Measurements from ENCODE around the gene DAZ1.
"Not testable (repeated sequence)": the region's sequence is repeated elsewhere in the genome, so short reads cannot be mapped to it uniquely, and the experiment has no call there.

DAZ1 gene, protein sequence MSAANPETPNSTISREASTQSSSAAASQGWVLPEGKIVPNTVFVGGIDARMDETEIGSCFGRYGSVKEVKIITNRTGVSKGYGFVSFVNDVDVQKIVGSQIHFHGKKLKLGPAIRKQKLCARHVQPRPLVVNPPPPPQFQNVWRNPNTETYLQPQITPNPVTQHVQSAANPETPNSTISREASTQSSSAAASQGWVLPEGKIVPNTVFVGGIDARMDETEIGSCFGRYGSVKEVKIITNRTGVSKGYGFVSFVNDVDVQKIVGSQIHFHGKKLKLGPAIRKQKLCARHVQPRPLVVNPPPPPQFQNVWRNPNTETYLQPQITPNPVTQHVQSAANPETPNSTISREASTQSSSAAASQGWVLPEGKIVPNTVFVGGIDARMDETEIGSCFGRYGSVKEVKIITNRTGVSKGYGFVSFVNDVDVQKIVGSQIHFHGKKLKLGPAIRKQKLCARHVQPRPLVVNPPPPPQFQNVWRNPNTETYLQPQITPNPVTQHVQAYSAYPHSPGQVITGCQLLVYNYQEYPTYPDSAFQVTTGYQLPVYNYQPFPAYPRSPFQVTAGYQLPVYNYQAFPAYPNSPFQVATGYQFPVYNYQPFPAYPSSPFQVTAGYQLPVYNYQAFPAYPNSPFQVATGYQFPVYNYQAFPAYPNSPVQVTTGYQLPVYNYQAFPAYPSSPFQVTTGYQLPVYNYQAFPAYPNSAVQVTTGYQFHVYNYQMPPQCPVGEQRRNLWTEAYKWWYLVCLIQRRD

DNA sequence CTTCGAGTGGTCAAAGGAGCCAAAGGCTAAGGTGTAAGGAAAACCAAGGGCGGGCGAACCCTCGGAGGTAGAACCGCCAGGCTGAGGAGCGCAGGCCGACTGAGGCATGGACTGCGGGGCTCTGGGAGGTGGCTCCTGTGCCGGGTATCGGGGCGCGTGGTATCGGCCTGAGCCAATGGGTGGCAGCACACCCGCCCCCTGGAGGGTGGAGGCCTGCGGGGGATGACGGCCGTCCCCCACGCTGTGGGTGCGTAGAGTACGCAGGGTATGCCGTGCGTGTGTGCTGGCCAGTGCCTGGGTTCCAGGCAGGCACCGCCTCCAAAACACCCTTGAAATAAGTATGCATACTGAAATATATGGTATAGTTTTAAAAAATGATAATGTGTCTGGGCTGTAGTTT lies at the start of gene DAZ1:
Gene DAZ1, minus strand, starts transcription at position 101 of the 400 bp plus-strand sequence. CDS start 208 bp downstream, outside the sequence.
- DNase-seq: not testable (repeated sequence)

DNA sequence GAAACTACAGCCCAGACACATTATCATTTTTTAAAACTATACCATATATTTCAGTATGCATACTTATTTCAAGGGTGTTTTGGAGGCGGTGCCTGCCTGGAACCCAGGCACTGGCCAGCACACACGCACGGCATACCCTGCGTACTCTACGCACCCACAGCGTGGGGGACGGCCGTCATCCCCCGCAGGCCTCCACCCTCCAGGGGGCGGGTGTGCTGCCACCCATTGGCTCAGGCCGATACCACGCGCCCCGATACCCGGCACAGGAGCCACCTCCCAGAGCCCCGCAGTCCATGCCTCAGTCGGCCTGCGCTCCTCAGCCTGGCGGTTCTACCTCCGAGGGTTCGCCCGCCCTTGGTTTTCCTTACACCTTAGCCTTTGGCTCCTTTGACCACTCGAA lies 20.4 kb upstream of the DAZ1 start, which contains the start of gene DAZ2:
Gene DAZ2, plus strand, starts transcription at position 301 of the 400 bp plus-strand sequence. CDS start 208 bp downstream, outside the sequence.
- not testable (repeated sequence) for DNase-seq

DNA sequence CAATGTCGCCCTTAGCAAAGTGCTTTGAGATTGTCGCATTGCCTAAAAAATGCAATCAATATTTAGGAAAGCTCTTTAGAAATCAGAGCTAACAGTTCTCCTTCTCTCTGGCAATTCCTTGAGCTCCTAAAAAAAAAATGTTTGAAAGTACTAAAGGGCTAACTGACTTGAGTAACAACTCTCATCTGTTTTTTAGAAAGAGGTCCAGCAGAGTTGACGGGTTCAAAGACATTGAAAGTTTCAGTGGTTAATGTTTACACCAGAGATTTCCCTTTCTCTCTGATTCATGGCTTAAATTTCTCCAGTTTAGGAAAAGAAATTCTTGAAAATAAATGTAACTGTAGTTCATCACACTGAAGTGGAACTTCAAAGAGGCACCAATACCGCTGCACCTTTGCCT lies 11.9 kb upstream of the DAZ1 start:
- DNase-seq: not testable (repeated sequence)

DNA sequence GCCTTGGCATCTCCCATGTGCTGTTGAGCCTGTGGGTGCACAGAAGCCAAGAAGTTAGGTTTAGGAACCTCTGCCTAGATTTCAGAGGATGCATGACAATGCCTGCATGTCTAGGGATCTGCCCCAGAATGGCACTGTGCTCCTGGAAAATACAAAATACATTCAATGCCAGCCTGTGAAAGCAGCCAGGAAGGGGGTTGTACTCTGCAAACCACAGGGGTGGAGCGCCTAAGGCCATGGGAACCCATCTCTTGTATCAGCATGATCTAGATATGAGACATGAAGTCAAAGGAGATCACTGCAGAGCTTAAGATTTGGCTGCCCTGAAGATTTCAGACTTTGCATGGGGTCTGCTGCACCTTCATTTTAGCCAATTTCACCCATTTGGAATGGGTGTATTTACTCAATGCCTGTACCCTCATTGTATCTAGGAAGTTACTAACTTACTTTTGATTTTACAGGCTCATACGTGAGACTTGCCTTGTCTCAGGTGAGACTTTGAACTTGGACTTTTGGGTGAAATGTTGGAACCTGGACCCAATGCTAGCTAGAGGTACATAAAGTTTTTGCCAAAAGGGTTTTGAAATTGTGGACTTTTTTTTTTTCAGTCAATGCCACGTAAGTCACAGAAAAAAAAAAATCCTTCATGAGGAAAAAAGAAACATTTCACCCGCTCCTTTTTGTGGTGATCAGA lies 11.1 kb upstream of the DAZ1 start:
- DNase-seq: not testable (repeated sequence)

DNA sequence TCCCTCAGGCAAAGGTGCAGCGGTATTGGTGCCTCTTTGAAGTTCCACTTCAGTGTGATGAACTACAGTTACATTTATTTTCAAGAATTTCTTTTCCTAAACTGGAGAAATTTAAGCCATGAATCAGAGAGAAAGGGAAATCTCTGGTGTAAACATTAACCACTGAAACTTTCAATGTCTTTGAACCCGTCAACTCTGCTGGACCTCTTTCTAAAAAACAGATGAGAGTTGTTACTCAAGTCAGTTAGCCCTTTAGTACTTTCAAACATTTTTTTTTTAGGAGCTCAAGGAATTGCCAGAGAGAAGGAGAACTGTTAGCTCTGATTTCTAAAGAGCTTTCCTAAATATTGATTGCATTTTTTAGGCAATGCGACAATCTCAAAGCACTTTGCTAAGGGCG lies 8.6 kb upstream of the DAZ1 start:
- DNase-seq: not testable (repeated sequence)

Measured in NCI-H1694 (cell line).